ENCODE results near the gene PDRG1.

PDRG1 gene

DNA sequence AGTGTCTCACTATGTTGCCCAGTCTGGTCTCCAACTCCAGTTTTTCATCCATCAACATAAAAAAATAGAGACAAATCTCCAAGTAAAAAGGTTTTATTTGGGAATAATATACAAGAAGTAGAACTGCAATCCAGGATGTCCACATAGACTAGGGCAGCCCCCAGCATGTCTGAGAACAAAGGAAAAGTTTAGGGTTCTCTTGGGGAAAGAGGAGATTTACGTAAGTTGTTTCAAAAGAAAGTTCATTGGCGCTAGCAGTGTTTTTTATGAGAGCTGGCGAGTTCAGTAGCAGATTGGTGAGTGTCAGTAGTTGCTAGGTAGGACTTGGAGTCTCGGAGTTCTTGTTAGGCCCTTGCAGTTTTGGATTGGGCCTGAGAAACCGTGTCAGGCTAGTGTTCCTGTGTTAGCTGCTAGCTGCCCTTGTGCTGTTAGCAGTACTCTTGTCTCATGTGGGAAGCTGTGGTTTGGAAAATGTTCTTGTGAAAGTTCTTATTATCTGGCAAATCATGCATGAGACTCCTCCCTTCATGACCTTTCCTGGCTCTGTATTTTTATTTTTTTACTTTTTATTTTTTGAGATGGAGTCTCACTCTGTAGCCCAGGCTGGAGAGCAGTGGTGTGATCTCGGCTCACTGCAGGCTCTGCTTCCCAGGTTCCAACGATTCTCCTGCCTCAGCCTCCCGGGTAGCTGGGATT is 56.7 kb downstream of the PDRG1 start:
- TF ChIP-seq, protein P1, sequence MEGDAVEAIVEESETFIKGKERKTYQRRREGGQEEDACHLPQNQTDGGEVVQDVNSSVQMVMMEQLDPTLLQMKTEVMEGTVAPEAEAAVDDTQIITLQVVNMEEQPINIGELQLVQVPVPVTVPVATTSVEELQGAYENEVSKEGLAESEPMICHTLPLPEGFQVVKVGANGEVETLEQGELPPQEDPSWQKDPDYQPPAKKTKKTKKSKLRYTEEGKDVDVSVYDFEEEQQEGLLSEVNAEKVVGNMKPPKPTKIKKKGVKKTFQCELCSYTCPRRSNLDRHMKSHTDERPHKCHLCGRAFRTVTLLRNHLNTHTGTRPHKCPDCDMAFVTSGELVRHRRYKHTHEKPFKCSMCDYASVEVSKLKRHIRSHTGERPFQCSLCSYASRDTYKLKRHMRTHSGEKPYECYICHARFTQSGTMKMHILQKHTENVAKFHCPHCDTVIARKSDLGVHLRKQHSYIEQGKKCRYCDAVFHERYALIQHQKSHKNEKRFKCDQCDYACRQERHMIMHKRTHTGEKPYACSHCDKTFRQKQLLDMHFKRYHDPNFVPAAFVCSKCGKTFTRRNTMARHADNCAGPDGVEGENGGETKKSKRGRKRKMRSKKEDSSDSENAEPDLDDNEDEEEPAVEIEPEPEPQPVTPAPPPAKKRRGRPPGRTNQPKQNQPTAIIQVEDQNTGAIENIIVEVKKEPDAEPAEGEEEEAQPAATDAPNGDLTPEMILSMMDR (IDR thresholded peaks at IDR 0.05; ENCODE audit: unreplicated experiment in 3 of 3) = no peak
- Mint-ChIP-seq H3K27me3 (ENCODE audit: low read depth) (no peaks in the 10 kb centered on the region), H3K4me3 (no peak overlapping the region), H3K36me3 (ENCODE audit: low read depth) (no peaks in the 10 kb centered on the region), H3K4me1 (no peaks in the 10 kb centered on the region), H3K9me3 (peaks cover 5% of the 10 kb centered on the region), H3K27ac (peak overlapping the region in 1 of 3 experiments; percentile 41)
